GM12891 (cell line): ENCODE measurements around the gene HJURP.

Source experiments
- PAX5 ChIP-seq: IDR thresholded peaks from 2 replicates; pipeline ENCODE4 v1.6.1; 2011; ENCODE audit warnings: low read length, moderate library complexity, mild to moderate bottlenecking; ENCODE audit not compliant: insufficient read depth, severe bottlenecking
- POLR2A ChIP-seq: IDR thresholded peaks from 2 replicates; pipeline ENCODE4 v1.6.1; 2011; ENCODE audit warnings: low read depth, low read length, control low read depth
- POLR2AphosphoS5 ChIP-seq: IDR thresholded peaks from 2 replicates; pipeline ENCODE4 v1.6.1; 2011; ENCODE audit warnings: low read depth, low read length, control low read depth

DNA sequence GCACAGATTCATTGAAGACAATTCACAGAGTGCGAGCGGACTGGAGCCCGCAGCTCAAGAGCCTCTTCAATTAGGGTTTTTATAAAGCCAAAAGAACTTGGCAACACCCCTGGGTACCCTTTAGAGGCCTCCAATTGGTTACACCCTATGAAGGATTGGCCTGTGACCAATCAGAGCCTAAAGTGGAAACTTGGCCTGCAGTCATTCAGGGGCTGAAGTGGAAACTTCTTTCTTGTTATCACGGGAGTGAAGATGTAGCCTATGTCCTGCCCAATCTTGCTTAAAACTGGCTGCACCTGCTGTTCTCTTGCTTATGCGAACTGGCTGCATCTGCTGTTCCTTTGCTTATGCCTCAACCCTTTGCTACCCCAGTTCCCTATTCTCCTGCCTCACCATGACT lies 1.8 kb upstream of the HJURP start:
- TF ChIP-seq POLR2A: no peak
- TF ChIP-seq POLR2AphosphoS5: no peak
- TF ChIP-seq PAX5: no peak
